UCSD-AML1 (cell line): Measurements from ENCODE around the gene ERVFRD-1.

Experiments used
- DNase-seq: peaks from one replicate; lab custom pipeline; 2025; ENCODE audit not compliant: unreplicated experiment; lab: John Stamatoyannopoulos, UW

The ERVFRD-1 gene

GRCh38 chr6:11055127-11055627 lies 56.3 kb downstream of the ERVFRD-1 start:
- no peak for DNase-seq

GRCh38 chr6:11054722-11055121 lies 56.8 kb downstream of the ERVFRD-1 start:
- no peak for DNase-seq

GRCh38 chr6:11053307-11053706 lies 58.2 kb downstream of the ERVFRD-1 start:
- DNase-seq: no peak
